Mucosa of gallbladder (tissue), 1 donor: ENCODE data around the gene TRAF7. TPM values are rescaled to one million over a fixed set of nuclear protein-coding genes. Genes with fewer than 3 reads are reported as not detected.
"Not testable (repeated sequence)": the region's sequence is repeated elsewhere in the genome, so short reads cannot be mapped to it uniquely, and the experiment has no call there.

Experiments used
- DNase-seq: peaks from one replicate; pipeline ENCODE4 v3.0.0-alpha.2; 2020; ENCODE audit warnings: low spot score
- total RNA-seq: library from RNA; stranded (reverse); gene quantifications from one replicate; pipeline ENCODE4 v1.2.1, GENCODE V29; 2021
- donor health status: DM: no; HTN: no; CAD: no.

TRAF7 gene
- total RNA-seq, 1 donor from 2014 or later: 100 TPM

DNA sequence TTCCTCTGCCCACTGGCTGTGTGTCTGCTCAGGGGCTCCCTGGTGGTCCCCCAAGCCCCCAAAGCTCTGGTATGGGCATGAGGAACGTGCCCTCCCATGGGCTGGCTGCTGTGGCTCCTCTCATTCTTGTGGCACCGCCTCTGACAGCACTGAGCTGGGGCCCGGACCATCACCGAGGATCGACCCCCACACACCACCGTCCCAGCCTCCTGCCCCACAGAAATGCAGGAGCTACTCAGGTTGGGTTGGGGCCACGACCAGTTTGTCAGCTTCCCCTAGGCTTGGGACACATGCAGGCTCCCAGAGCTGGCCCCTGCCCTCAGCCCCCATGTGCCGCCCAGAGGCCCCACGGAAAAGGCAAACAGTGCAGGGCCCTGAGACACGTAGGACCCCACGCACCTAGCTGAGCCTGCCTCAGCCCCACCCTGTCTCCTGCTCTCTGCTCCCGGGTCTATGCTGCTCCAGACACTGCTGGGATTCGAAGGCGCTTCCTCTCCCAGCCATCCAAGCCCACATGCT is 44.1 kb downstream of the TRAF7 start:
- no peak for DNase-seq

DNA sequence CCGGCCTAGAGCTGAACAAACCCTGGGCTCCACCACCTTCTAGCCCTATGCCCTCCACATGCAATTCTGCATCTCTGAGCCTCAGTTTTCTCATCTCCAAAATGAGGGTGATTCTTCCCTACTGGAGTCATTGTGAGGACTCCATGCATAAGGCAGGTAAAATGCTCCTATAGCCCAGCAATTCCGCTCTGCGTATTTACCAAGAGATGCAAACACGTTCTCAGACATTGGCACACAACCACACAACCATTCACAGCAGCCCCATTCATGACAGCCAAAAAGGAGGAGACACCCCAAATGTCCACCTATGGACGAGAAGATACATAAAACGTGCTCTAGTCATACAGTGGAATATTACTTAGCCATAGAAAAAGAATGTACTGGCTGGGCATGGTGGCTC is 44.7 kb downstream of the TRAF7 start:
- DNase-seq: no peak

DNA sequence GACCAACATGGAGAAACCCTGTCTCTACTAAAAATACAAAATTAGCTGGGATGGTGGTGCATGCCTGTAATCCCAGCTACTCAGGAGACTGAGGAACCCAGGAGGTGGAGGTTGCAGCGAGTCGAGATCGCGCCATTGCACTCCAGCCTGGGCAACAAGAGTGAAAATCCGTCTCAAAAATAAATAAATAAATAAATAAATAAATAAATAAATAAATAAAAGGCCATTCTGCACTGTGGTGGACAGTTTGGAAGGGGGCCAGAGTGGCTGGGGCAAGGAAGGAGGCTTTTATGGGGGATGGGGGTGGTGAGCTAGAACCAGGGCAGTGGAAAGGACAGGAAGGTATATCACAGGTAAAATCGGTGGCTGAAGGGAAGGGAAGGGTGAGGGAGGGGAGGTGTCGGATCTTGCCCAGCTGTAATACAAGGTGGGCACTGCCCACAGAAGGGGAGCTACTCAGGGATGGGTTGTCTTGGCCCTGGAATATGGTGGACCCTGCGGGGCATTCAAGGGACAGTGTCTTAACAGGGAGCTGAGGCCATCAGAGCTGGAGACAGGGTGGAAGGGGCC is 47.6 kb downstream of the TRAF7 start:
- DNase-seq: not testable (repeated sequence)

DNA sequence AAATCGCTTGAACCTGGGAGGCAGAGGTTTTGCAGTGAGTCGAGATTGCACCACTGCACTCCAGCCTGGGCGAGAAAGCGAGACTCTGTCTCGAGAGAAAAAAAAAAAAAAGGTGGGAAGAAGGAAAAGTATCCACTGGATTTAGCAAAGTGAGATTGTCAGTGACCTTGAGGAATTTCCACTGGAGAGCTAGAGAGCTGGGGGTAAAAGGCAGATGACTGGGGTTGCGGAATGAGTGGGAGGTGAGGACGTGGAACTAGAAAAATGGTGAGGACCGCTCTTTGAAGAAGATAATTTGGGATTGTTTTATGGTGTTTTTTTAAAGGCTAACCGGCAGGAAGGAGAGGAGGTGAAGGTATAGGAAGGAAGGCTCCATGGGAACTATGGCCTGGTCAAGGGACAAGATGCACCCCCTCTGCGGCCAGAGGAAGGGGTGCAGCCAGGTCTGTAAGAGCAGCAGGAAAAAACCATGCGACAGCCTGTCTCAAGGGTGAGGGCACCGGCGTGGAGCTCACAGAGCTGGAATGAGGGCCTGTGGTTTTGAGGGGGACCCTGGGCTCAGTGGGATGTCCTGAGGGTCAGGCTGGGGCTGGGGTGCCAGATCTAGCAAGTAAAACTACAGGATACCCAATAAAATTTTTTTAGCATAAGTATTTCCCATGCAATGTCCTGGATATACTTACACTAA is 49.0 kb downstream of the TRAF7 start:
- DNase-seq: no peak

DNA sequence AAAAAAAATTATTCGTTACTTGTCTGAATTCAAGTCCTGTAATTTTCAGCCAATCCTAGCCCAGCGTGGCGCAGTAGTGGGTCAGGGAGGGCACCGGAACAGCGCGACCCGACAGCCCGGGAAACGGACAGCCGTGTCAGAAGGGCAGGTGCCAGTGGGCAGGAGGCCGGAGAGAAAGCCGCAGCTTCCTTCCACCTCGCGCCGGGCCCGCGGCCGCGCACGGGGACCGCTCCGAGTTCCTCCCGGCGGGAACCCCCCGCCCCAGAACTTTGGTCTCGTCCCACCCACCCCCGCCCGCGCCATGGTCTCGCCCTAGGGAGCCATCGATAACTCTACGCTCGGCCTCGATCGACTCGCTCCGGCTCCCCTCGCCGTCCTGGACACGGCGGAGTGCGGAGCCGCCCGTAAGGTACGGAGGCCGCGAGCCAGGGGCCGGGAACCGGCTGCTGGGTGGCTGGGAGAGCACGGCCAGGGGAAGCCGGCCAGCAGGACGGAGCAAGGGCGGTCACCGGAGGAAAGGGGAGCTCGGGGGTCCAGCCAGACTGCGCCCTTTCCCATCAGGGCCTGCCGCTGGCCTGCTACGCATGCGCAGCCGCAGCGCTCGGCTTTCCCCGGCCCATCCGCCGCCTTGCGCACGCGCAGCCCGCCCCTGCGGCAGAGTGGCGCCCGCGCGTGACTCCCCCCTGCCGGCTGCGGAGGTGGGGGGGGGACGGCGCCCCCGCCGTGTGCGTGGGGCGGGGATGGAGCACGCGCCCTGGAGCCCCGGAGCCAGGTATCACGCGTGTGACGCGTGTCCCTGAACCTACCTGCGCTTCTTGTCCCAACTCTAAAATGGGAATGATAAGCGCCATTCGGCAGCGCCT is 49.8 kb downstream of the TRAF7 start, which contains the start of gene MLST8:
Gene MLST8, plus strand, starts transcription at position 351 of the 863 bp plus-strand sequence. CDS start 632 bp downstream, outside the sequence.
- DNase-seq: peak; percentile 85

DNA sequence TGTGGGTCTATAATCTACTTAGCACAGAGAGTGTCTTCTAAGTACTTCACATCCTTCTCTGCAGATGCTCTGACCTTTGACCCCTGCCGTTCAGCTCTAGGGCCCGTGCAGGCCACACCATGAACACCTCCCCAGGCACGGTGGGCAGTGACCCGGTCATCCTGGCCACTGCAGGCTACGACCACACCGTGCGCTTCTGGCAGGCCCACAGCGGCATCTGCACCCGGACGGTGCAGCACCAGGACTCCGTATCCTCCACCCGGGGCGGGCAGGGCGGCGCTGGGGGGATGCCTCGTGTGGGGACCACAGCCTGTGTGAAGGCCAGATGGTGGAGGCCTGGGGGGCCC is 50.4 kb downstream of the TRAF7 start:
- no peak for DNase-seq

DNA sequence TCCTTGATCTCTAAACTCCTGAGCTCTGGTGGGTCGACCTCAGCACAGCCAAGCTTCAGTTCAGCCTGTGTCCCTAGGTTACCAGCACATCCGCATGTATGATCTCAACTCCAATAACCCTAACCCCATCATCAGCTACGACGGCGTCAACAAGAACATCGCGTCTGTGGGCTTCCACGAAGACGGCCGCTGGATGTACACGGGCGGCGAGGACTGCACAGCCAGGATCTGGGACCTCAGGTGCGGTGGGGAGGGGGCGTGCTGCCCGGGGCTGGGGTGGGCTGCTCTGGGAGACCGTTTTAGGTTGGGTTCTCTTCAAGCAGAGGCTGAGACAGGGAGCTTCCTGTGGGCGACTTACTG is 50.8 kb downstream of the TRAF7 start:
- no peak for DNase-seq

DNA sequence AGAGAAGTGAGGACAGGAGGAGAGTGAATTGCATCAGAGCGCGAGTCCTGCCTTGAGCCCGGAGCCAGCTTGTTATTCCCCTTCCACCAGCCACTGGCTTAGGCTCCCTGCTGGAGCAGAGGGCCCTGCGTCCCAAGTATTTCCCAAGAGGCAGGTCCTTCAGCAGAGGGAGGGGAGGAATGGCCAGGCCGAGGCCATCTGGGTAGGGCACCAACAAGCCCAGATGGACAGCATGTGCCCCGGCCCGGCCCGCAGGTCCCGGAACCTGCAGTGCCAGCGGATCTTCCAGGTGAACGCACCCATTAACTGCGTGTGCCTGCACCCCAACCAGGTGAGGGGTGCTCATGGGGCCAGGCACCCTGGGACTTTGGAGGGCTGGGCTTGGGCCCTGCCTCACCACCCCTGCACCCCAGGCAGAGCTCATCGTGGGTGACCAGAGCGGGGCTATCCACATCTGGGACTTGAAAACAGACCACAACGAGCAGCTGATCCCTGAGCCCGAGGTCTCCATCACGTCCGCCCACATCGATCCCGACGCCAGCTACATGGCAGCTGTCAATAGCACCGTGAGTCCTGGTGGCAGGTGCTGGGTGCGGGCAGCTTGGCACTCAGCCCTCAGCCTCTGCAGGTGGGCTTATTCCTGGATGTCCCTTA is 51.3 kb downstream of the TRAF7 start:
- DNase-seq: no peak

DNA sequence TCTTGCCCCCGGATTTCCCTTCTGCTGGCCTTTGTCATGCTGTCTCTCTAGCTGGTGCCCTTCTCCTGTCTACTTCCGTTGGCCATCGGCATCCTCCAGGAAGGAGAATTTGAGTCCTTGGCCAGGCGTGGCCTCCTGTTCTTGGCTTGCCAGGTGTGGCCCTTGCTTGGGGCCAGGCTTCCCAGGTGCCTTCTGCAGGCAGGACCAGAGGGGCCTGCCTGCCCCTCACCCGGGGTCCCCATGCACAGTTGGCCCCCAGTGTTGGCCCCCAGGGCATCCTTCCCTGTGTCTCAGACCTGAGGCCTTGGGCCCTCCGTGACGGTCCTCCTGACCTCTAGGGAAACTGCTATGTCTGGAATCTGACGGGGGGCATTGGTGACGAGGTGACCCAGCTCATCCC is 52.3 kb downstream of the TRAF7 start:
- no peak for DNase-seq

DNA sequence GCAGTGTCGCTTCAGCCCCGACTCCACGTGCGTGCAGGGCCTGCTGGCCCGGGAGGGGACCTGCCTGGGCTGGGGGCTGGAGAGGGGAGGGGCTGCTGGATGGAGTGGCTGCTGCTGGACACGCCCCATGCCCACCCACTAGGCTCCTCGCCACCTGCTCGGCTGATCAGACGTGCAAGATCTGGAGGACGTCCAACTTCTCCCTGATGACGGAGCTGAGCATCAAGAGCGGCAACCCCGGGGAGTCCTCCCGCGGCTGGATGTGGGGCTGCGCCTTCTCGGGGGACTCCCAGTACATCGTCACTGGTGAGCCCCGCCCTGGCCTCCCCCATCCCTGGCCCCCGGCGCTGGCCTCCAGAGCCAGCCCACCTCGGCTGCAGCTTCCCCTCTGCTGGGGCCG is 52.7 kb downstream of the TRAF7 start:
- DNase-seq: no peak

DNA sequence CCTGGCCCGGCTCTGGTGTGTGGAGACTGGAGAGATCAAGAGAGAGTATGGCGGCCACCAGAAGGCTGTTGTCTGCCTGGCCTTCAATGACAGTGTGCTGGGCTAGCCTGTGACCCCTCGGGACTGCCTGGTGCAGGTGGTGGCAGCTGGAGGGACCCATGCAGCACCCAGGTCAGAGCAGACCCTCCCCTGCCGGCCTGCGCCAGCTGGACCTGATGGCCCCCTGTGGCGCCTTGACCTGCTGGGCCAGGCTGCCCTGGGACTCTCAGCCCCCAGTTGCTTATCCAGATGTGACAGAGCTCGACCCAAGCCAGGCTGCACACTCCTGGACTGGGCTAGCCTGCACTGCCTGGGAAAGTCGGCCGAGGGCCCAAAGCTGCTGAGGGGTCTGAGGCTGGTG is 53.2 kb downstream of the TRAF7 start:
- DNase-seq: no peak

DNA sequence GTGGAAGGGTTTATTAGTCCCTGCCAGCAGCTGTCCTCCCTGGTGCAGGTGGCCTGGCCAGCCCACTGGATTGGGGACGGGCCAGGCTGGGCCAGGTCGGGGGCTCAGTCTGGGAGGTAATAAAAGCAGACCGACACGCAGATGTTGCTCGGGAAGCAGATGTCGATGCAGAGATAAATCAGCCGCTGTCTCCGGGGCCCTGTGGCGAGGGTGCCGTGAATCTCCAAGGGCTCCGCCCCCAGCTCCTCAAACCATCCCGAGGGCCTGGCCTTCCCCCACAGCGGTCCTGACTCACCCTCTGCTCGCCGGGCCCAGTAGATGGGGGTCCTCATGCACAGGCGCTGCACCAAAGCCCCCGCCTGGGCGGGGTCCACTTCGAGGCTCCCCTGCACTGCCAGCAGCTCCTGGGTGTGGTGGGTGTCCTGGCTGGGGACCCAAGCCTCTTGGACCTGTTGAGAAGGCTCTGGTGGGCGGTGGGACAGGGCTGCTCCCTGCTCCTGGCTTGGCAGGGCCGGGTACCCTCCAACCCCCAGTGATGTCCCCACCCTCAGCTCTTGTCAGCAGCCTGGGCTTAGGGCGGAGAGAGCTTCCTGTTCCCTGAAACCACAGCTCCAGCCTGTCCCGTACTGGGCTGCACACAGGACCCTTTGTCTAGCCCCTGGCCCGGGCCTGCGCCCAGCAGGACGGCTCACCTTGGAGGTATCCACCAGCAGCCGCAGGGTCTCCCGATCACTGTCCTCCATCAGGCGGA is 53.9 kb downstream of the TRAF7 start:
- no peak for DNase-seq

DNA sequence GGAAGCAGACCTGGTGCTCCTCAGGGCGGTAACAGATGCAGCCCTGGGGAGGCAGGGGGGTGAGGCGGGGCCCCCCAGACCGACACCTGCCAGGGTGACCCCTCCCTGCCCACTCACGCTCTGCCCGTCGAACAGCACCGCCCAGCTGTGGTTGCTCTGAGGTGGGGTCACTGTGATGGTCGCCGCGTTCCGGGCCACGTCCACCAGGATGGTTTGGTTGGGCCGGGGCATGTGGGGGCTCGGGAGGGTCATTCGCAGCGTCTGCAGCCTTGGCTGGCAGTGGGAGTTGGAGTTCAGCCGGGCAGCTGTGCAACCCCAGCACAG is 54.4 kb downstream of the TRAF7 start:
- no peak for DNase-seq

DNA sequence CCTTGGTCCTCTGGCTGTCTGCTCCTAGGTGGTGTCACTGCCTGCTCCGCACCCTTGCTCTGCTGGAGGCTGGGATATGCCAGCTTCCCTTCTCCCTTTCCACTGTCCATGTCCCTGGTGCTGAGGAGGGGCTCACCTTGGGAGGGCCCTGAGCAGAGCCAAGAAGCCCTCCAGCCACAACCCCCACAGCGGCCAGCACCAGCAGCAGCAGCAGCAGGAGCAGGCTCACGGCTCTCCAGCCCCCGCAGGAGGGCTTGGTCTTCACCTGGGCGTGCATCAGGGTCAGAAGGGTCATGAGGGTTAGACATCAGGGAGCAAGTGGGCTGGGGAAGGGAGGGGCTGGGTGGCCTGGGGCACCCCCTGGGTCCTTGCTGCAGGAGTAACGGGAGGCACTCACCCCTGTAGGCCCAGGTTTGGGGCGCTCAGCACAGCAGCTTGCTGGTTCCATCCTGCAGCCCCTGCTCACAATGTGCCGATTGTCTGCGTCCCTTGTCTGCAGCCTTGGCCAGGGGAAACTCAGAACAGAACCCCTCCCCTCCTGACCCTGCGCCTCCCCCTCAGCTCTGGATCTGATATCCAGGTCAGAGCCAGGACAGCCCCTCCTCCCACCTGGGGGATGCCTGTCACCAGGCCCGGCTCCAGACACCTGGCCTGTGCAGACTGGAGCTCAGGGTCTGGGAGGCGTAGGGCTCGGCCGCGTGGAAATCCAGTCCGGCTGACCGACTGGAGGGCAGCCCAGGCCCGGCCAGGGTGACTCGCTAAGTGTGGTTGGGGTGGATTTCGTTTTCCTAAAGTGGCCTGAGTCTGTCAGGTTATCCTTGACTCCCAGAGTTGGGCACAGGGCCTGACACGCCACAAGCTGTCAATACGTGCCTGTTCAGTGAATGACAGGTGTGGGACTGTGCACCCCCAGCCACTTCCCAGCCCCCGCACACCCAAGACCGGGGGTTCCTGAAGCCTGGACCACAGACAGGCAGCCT is 55.1 kb downstream of the TRAF7 start, which contains the start of gene BRICD5:
Gene BRICD5, minus strand, starts transcription at position 478 of the 980 bp plus-strand sequence. Its CDS starts 30 bp downstream, at position 448.
- no peak for DNase-seq

DNA sequence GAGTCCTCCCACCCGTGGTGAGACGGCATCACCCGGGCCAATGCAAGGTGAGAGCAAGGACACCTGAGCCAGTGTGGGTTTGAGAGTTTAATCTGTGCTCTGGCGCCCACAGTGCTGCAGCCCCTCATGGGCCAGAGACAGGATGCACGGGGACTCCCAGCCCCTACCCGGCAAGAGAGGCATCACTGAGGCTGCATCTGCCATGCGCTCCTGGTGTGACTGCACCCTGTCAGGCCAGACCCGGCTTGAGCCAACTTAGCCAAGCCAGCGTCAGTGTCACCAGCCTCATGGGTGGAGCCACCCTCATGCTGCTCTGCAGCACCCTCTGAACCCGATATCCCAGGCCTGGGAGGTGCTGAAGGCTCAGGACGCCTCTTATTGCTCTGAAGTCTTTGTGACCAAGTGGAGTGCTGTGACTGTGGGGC is 56.4 kb downstream of the TRAF7 start:
- no peak for DNase-seq

DNA sequence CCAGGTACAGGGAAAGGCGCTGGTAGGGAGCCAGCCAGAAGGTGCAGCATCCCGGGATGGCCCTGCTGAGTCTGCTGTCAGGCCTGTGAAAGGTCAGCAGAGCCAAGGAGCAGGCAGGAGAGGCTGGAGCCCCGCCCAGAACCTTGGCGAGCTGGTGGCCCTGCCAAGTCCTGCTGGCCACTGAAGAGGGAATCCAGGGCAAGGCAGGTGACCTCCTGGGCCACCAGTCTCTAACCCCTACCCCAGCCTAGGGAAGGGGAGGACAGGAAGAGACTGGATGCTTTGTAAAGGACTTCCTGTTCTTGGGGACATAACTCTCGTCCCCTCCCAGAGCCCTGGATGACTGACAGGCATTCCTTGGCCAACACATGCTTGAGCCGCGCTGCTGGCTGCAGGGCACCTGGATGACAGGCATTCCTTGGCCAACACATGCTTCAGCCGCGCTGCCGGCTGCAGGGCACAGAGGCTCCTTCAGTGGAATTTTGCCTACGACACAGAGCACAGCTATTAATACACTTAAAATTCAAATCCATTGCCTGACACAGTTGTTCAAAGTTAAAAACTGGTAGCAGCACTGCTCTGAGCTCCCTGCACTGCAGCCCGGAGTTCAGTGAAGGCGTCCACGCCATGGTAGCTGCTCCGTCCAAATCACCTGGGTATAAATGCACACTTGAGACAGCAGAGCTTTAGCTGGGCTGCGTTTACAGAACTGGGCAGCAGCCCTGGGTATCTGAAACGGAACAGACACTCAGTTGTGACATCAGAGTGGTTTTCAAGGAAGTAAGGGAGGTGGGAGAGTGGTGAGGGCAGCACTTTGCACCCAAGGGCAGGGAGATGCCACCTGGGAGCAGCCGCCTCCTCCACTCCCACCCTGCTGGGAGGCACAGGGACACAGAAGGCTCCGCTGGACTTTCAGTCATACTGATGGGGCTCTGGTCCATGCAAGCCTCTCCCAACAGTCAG is 57.1 kb downstream of the TRAF7 start:
- DNase-seq: no peak

DNA sequence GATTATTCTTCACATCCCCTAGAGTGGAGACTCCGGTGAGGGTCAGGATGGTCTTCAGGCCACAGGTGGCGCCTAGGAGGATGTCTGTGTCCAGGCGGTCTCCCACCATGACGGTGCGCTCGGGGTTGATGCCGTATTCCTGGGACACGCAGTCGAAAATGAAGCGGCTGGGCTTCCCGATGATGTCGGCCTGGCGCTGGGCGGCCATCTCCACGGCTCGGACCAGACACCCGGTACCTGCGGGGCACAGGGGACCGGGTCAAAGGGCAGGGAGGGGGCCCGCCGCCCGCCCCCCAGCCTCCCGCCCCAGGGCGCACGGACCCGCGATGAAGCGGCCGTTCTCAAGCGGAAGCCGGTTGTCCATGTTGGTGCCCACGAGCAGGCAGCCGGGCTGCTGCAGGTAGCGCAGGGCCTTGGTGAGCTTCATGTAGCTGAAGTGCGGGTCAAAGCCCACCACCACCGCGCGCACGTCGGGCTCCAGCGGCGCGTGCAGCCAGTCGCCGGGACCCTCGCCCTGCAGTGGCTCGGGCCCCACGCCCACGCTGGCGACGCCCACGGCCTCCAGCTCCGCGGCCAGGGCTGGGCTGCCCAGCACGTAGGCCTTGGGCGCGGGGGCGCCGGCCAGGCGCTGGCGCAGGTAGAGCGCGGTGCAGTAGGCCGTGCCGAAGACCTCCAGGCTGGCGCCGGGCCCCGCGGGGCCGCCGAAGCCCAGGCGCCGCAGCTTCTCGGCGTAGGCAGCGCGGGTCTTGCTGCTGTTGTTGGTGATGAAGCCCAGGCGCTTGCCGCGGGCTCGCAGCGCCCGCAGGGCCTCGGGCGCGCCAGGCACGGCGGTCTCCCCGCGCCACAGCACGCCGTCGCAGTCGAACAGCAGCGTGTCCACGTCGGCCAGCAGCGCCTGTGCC is 58.5 kb downstream of the TRAF7 start:
- no peak for DNase-seq

DNA sequence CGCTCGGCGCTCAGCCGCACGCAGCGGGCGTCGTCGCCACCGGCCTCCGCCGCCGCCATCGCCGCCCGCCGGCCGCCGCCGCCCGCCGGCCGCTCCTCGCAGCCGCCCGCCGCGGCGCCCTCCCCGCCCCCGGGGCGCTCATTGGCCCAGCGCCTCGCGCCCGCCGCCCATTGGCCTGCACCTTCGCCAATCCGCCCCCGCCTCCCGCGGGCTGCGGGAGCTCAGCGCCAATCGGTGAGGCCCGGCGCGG is 59.1 kb downstream of the TRAF7 start, which contains the start of gene PGP:
Gene PGP, minus strand, starts transcription at position 122 of the 250 bp plus-strand sequence. Its CDS starts 63 bp downstream, at position 59.
- DNase-seq: no peak
